HepG2 (cell line): ENCODE results near the gene ZMYND10. TPM values are rescaled to one million over a fixed set of nuclear protein-coding genes. Genes with fewer than 3 reads are reported as not detected.

Experiments
- ARID2 ChIP-seq: sonication (generic); formaldehyde crosslinking; IDR thresholded peaks from 2 replicates; pipeline ENCODE4 v1.8.1; 2022; ENCODE audit warnings: mild to moderate bottlenecking, missing genetic modification reagents, borderline replicate concordance
- ETV5 ChIP-seq: IDR thresholded peaks from 2 replicates; pipeline ENCODE4 v1.6.1; 2018; ENCODE audit warnings: missing biosample characterization, missing genetic modification reagents, inconsistent platforms, borderline replicate concordance
- FOXM1 ChIP-seq: sonication (generic); formaldehyde crosslinking; IDR thresholded peaks from 2 replicates; pipeline ENCODE4 v1.5.0; 2020; ENCODE audit warnings: missing genetic modification reagents
- HOXA7 ChIP-seq: sonication (generic); formaldehyde crosslinking; IDR thresholded peaks from 2 replicates; pipeline ENCODE4 v1.8.1; 2022; ENCODE audit warnings: mild to moderate bottlenecking, missing genetic modification reagents, moderate library complexity
- HOXA9 ChIP-seq: sonication (generic); formaldehyde crosslinking; IDR thresholded peaks from 2 replicates; pipeline ENCODE4 v1.8.1; 2022; ENCODE audit warnings: missing genetic modification reagents, mild to moderate bottlenecking, moderate library complexity, borderline replicate concordance
- HOXD1 ChIP-seq: sonication (generic); formaldehyde crosslinking; IDR thresholded peaks from 2 replicates; pipeline ENCODE4 v1.5.0; 2020; ENCODE audit warnings: missing genetic modification reagents
- MEIS2 ChIP-seq: sonication (generic); formaldehyde crosslinking; IDR thresholded peaks from 2 replicates; pipeline ENCODE4 v1.9.0; 2021; ENCODE audit warnings: mild to moderate bottlenecking, missing genetic modification reagents
- MLLT10 ChIP-seq: sonication (generic); formaldehyde crosslinking; IDR thresholded peaks from 2 replicates; pipeline ENCODE4 v1.4.0; 2020; ENCODE audit warnings: missing genetic modification reagents
- NFYB ChIP-seq: sonication (generic); formaldehyde crosslinking; IDR thresholded peaks from 2 replicates; pipeline ENCODE4 v1.4.0; 2020; ENCODE audit warnings: missing genetic modification reagents
- PATZ1 ChIP-seq: sonication (generic); formaldehyde crosslinking; IDR thresholded peaks from 2 replicates; pipeline ENCODE4 v1.4.0; 2020; ENCODE audit warnings: missing genetic modification reagents
- REL ChIP-seq: sonication (generic); formaldehyde crosslinking; conservative IDR thresholded peaks from 2 replicates; pipeline ENCODE4 v1.8.0; 2022; ENCODE audit warnings: mild to moderate bottlenecking, missing genetic modification reagents, moderate library complexity
- RFXAP ChIP-seq: sonication (generic); formaldehyde crosslinking; IDR thresholded peaks from 2 replicates; pipeline ENCODE4 v1.4.0; 2020; ENCODE audit warnings: missing genetic modification reagents, borderline replicate concordance
- SIX4 ChIP-seq: sonication (generic); formaldehyde crosslinking; IDR thresholded peaks from 2 replicates; pipeline ENCODE4 v1.4.0; 2020; ENCODE audit warnings: missing genetic modification reagents
- SNAPC4 ChIP-seq: sonication (generic); formaldehyde crosslinking; IDR thresholded peaks from 2 replicates; pipeline ENCODE4 v1.4.0; 2020; ENCODE audit warnings: mild to moderate bottlenecking, missing genetic modification reagents
- TBL1XR1 ChIP-seq: fragments of 150-350 bp; IDR thresholded peaks from 2 replicates; pipeline ENCODE4 v1.6.1; 2014; ENCODE audit warnings: borderline replicate concordance, low read length; ENCODE audit not compliant: partially characterized antibody
- TGIF2 ChIP-seq: IDR thresholded peaks from 2 replicates; pipeline ENCODE4 v1.6.1; 2016; ENCODE audit warnings: control low read depth, missing compliant biosample characterization
- YEATS2 ChIP-seq: sonication (generic); formaldehyde crosslinking; IDR thresholded peaks from 2 replicates; pipeline ENCODE4 v1.4.0; 2020; ENCODE audit warnings: missing genetic modification reagents, borderline replicate concordance
- ZBTB37 ChIP-seq: sonication (generic); formaldehyde crosslinking; IDR thresholded peaks from 2 replicates; pipeline ENCODE4 v1.4.0; 2020; ENCODE audit warnings: mild to moderate bottlenecking, missing genetic modification reagents
- ZNF460 ChIP-seq: sonication (generic); formaldehyde crosslinking; IDR thresholded peaks from 2 replicates; pipeline ENCODE4 v1.5.1; 2020; ENCODE audit warnings: missing genetic modification reagents, mild to moderate bottlenecking, borderline replicate concordance
- ZNF501 ChIP-seq: sonication (generic); formaldehyde crosslinking; IDR thresholded peaks from 2 replicates; pipeline ENCODE4 v1.5.1; 2020; ENCODE audit warnings: mild to moderate bottlenecking, moderate library complexity, missing genetic modification reagents
- ZNF788 ChIP-seq: sonication (generic); formaldehyde crosslinking; IDR thresholded peaks from 2 replicates; pipeline ENCODE4 v1.5.0; 2020; ENCODE audit warnings: mild to moderate bottlenecking, missing genetic modification reagents, borderline replicate concordance
- polyA plus RNA-seq, 8 experiments: library from polyadenylated mRNA; depleted of rRNA in 3 of 8; stranded (reverse) in 7 of 8; unstranded in 1 of 8; fragments of >200 nt; fragmentation: Illumina TruSeq in 4 of 8; extraction: Trizol in 4 of 8; gene quantifications; 2 replicates each; pipeline versions ENCODE4 v1.2.1 to v1.2.3, GENCODE V29; 2011 to 2016; ENCODE audit warnings: low read depth in 4 of 8, missing spikeins in 1 of 8, mixed read lengths in 1 of 8; ENCODE audit not compliant: insufficient read depth in 1 of 8
- total RNA-seq, 5 experiments: library from RNA; depleted of rRNA; stranded (reverse); fragments of >200 nt; fragmentation: Illumina TruSeq; extraction: Trizol; gene quantifications; 2 replicates each; pipeline ENCODE4 v1.2.3, GENCODE V29; 2016; ENCODE audit warnings: low read depth in 1 of 5

Gene ZMYND10
- total and polyA plus RNA-seq, 2 of the 13 experiments (the other 11 are each of a cell fraction or from before 2014, with no cell fraction given), result 0.60 to 0.74 TPM

- TF ChIP-seq ZBTB37 (CRISPR knock-in tag) (no peak), MEIS2 (CRISPR knock-in tag) (no peak; the same call in 1 of the 2 replicates), SNAPC4 (CRISPR knock-in tag) (no peak), ZNF460 (CRISPR knock-in tag) (no peak), FOXM1 (CRISPR knock-in tag) (no peak), ZNF501 (CRISPR knock-in tag) (peak; percentile 95), TBL1XR1 (peak; percentile 96), ETV5 (no peak), REL (CRISPR knock-in tag) (no peak), HOXD1 (CRISPR knock-in tag) (no peak), ARID2 (CRISPR knock-in tag) (no peak), HOXA9 (CRISPR knock-in tag) (no peak), HOXA7 (CRISPR knock-in tag) (no peak), ZNF788 (CRISPR knock-in tag) (peak; percentile 95; the same call in 1 of the 2 replicates), TGIF2 (CRISPR knock-in tag) (peak; percentile 75; the same call in 1 of the 2 replicates), MLLT10 (CRISPR knock-in tag) (no peak), SIX4 (0 out of 2 replicates have a peak, but pooled peaks have one; percentile 13), RFXAP (peak; percentile 45; the same call in 1 of the 2 replicates), PATZ1 (CRISPR knock-in tag) (peak; percentile 36; the same call in 1 of the 2 replicates), NFYB (CRISPR knock-in tag) (peak; percentile 57), YEATS2 (CRISPR knock-in tag) (peak; percentile 83; the same call in 1 of the 2 replicates)
These were observed 53.1 kb downstream of the ZMYND10 start, which contains the start of gene IFRD2 (continued) for GRCh38 chr3:50292159-50293078.
